CD4-positive, alpha-beta T cell treated with Interleukin-6 at 100 ng/mL for 8 hours (primary cell): ENCODE measurements around the gene VRK3.
A peak's percentile ranks its signal among the peaks of the same experiment; 100 is the strongest.
"Not testable (repeated sequence)": the region's sequence is repeated elsewhere in the genome, so short reads cannot be mapped to it uniquely, and the experiment has no call there.

Experiments used
- DNase-seq: peaks from one replicate; pipeline ENCODE4 v3.0.0-alpha.2; 2020; ENCODE audit warnings: mixed read lengths, low spot score

Gene VRK3

DNA sequence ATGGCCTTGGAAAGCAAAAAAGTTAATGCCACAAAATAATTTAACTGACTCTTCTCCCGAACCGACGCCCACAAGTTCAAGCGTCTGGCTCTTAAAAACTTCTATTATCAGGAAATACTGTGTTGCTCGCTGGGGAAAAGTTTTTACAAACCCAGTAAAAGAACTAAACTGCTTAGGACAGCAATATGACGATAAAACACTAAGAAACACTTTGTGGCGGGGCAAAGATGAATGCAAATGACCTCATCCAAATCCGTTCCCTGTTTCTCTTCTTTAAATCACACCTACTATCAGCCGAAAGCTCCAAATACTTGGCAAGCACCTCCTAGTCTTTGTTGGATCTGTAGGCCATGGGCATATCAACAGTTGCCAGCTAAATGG, 69.1 kb downstream of the VRK3 start:
- DNase-seq: no peak

GRCh38 chr19:49954933-49955332, 70.2 kb downstream of the VRK3 start:
- no peak for DNase-seq

- DNase-seq: no peak
Observed at GRCh38 chr19:49954092-49954829, 70.9 kb downstream of the VRK3 start.

DNA sequence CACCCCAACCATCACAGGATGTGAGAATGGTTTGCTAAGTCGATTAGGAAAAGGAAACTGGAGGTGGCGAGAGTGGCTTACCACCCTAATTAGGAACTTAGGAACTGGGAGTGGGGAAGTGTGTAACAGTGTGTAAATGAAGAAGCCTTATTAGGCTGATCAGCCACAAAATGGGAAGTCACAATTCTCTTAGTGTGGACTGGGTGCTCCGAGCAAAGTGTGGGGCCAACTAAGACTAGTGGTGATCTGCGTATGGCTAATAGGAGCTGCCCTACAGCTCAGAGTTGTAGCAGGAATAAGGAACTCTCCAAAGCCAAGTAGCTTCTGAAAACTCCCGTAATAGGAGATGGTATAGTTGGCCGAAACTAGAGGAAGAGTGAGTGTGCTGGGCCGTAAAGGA, 71.8 kb downstream of the VRK3 start:
- no peak for DNase-seq

- DNase-seq: no peak
Observed at GRCh38 chr19:49952906-49953305, 72.3 kb downstream of the VRK3 start.

DNA sequence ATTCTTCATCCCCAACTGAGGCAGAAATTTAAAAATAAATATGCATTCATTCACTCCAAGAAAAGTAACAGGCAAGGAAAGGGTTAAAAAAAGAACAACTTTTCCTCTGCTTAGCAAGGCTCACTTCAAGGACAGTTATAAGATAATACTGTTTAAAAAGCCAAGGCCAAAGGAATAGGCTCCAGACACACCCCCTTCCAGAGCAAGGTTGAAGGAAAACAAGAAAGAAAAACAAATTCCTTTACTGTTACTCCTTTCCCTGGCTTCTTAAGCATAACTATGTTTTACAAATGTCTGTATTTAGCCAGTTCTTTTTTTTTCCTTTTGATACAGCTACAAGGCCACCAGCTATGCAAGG, 72.7 kb downstream of the VRK3 start:
- no peak for DNase-seq

GRCh38 chr19:49951806-49952478, 73.2 kb downstream of the VRK3 start:
- DNase-seq: no peak

GRCh38 chr19:49950956-49951526, 74.1 kb downstream of the VRK3 start:
- DNase-seq: no peak

- no peak for DNase-seq
Observed at GRCh38 chr19:49950590-49950948, 74.6 kb downstream of the VRK3 start.

DNA sequence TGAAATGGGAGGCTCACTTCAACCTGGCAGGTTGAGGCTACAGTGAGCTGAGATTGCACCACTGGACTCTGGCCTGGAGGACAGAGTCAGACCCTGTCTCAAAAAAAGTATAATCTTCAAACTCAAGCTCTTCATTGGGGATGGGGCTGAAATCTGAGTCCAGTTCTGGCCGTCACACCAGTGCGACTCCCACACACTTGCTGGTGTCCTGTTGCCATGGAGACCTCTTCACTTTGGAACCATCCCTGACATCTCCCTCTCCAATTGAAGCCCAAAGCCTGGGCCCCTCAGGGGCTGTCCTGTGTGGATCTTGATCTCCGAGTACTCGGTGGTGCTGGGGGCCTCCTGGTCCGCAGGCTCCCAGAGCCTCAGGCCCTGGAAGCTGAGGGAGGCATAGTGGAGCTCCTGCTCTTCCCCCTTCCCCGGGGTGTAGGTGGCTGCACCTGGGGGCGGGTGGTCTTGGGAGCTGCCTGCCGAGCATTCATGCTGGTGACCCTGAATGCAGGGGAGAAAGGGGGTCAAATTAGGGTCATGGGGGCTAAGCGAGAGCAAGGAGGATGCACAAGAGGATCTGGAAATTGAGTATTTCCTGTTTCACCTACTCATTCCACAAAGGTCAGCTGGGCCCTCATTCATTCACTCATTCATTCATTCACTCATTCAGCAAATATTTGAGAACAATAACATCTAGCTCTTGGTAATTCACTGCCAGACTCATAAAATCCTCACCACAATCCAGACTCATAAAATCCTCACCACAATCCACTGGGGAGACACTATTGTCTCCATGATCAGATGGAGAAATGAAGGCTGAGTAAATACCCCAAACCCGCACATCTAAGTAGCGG, 75.2 kb downstream of the VRK3 start:
- no peak for DNase-seq

DNA sequence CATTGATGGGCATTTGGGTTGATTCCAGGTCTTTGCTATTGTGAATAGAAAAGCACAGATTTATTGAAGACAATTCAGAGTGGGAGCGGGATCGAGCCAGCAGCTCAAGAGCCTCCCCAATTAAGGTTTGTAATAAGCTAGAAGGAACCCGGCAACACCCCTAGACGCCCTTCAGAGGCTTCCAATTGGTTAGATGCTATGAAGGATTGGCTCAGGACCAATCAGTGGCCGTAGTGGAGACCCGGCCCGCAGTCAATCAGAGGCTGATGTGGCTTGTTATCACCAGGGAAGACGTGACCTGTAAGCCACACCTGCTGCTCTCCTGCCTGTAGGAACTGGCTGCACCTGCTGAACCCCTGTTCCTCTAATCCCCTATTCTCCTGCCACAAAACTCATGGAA, 78.8 kb downstream of the VRK3 start:
- no peak for DNase-seq

DNA sequence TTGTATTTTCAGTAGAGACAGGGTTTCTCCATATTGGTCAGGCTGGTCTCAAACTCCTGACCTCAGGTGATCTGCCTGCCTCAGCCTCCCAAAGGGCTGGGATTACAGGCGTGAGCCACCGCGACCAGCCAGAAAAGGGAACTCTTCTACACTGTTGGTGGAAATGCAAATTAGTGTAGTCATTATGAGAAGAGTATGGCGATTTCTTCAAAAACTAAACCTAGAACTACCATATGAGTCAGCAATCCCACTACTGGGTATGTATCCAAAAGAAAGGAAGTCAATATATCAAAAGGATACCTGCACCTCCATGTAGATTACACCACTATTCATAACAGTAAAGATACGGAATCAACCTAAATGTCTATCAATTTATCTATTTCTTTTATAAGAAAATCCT, 80.6 kb downstream of the VRK3 start:
- DNase-seq: not testable (repeated sequence)

- DNase-seq: no peak
Observed at GRCh38 chr19:49940482-49940791, 84.7 kb downstream of the VRK3 start.

DNA sequence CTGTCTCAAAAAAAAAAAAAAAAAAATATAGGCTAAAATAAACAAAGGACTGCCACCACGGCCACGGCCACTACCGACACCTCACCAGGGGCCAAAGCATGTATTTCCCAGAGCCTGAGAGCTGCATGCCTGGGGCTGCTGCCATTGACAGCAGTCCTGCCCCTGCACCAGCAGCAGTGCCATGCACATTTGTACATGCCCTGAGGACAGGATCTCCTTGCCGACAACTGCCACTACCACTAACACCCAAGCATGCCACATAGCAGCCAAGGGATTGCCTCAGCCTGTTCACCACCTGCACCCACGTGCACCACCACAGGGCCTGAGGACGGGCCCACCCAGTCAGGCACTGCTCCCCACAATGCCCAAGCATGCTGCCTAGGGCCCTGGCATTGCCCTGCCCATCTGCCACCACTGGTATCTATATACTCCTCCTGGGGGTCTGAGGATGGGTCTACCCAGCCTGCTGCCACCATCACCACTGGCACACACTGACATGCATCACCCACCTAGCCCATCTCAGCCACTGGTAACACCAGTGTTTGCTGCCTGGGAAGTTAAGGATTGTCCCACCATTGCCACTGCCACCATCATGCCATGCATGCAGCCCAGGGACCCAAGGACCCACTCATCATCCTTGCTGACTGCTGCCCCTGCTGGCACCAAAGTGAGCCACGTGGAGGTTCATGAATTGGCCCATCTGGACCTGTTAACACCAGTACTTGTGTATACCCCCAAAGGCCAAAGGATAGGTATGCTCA, 85.3 kb downstream of the VRK3 start:
- no peak for DNase-seq

GRCh38 chr19:49938662-49939061, 86.5 kb downstream of the VRK3 start:
- no peak for DNase-seq

DNA sequence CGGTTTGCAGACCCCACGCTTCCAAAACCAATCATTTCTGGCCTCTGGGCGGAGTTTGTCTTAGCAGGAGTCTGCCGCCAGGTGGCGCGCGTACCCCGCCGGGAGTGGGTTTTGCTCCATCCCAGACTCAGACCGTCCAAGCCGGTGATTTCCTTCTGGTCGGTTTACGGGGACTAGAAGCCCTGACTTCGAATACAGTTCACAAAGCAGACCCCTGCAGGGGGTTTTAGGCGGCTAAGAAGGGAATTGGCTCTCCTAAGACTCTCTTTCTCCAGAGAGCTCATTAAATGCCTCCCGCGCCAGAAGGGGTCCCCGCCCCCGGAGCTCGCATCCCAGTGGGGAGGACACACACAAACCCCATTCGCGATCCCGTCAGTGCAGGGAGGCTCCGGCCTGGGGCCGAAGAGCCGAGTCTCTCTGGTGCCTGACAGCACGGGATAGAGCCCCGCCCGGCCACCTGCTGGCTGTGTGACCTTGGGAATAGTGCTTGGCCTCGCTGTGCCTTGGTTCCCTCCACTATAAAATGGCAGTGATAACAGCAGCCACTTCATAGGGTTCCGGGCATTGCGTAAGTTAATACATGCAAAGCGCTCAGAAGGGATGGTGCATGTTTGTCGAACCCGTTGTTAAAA, 87.3 kb downstream of the VRK3 start:
- peak; percentile 72 for DNase-seq

GRCh38 chr19:49936549-49936948, 88.6 kb downstream of the VRK3 start:
- DNase-seq: no peak

DNA sequence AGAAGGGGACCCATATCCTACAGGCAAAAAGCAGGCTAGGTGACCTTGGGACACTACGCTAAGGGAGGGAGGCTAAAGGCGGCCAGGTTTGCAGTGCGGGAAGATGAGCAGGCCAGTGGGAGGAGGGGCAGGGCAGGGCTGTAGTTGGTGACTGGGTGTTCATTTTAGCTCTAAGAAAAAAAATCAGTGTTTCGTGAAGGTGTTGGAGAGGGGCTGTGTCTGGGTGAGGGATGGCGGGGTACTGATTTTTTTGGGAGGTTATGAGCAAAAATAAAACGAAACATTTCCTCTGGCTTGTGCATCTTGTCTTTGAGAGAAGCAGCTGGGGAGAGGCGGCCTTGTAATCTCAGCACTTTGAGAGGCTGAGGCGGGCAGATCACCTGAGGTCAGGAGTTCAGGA, 91.5 kb downstream of the VRK3 start:
- DNase-seq: no peak

GRCh38 chr19:49932731-49933131, 92.4 kb downstream of the VRK3 start:
- peak; percentile 59 for DNase-seq

DNA sequence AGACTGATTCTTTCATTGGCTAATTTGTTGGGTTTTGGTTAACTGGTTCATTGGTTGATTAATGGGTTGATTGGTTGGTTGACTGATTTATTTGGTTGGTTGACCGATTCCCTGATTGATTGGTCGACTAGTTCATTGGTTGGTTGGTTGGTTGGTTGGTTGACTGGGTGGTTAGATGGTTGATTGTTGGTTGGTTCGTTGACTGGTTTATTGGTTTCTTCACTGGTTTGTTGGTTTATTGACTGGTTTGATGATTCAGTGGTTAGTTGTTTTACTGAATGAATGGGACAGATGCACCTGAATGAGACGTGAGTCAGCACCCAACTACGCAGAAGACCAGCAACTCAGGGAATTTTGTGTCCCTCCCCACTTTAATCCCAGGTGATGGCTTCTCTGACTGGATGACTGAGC, 93.1 kb downstream of the VRK3 start:
- DNase-seq: no peak

DNA sequence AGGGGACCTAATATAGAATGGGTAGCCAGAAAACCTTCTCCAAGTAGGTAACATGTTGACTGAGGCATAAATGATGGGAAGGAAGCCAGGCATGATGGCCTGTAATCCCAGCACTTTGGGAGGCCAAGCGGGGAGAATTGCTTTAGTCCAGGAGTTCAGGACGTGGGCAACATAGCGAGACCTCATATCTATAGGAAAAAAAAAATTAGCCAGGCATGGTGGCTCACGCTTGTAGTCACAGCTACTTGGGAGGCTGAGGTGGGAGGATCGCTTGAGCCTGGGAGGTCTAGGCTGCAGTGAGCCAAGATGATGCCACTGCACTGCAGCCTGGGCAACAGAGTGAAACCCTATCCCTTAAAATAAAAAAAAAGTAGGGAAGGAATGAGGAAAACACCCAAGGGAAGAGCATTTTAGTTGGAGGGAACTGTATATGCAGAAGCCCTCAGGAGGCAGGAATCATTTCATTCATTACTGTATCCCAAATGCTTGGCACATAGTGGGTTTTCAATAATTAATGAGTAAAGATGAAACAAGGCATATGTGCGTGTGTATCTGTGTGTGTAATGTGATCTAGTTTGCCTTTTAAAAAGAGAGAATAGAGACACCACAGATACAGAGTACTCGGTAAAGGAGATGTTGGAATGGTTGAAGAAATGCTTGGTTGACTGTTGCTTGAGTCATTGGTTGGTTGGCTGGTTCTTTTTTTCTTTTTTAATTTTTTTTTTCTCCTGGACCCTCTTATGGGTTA, 93.7 kb downstream of the VRK3 start:
- no peak for DNase-seq
